ENCODE data around the gene TNRC18. TPM values are rescaled to one million over a fixed set of nuclear protein-coding genes. Genes with fewer than 3 reads are reported as not detected.

The TNRC18 gene
- total and polyA plus RNA-seq, 8 donors, result 94.4 to 164 (median 133) TPM

- Histone ChIP-seq H3K36me3 (peaks cover 0 to 96% of the 10 kb centered on the region in 2 donors), H3K4me3 (no peak overlapping the region), H3K27ac (no peak overlapping the region), H3K9me3 (no peaks in the 10 kb centered on the region), H3K4me1 (peaks cover 5 to 21% of the 10 kb centered on the region in 2 donors), H3K27me3 (no peaks in the 10 kb centered on the region)
- ATAC-seq, result no peak
- DNase-seq, result no peak
- TF ChIP-seq CTCF (IDR thresholded peaks at IDR 0.05), result no peak
- intact Hi-C loops (cut with DNase I), result no loop called here
These were observed 35.2 kb downstream of the TNRC18 start for GRCh38 chr7:5388273-5388901.

GRCh38 chr7:5387711-5388245 lies 35.9 kb downstream of the TNRC18 start:
- no peak for ATAC-seq
- H3K36me3 ChIP-seq, result peaks cover 0 to 90% of the 10 kb centered on the region in 2 donors
- peaks cover 5 to 26% of the 10 kb centered on the region in 2 donors for H3K4me1 ChIP-seq
- H3K4me3 ChIP-seq, result no peak overlapping the region
- no peak for DNase-seq
- TF ChIP-seq CTCF (IDR thresholded peaks at IDR 0.05), result no peak
- H3K27ac ChIP-seq, result no peak overlapping the region
- intact Hi-C loops (cut with DNase I), result no loop called here
- H3K9me3 ChIP-seq, result no peaks in the 10 kb centered on the region
- H3K27me3 ChIP-seq, result no peaks in the 10 kb centered on the region

- DNase-seq (no peak), ATAC-seq (no peak)
- no peak for TF ChIP-seq CTCF (IDR thresholded peaks at IDR 0.05)
- Histone ChIP-seq H3K4me3 (no peak overlapping the region), H3K9me3 (no peaks in the 10 kb centered on the region), H3K4me1 (peaks cover 10 to 54% of the 10 kb centered on the region in 2 donors), H3K27me3 (no peaks in the 10 kb centered on the region), H3K36me3 (peaks cover 0 to 71% of the 10 kb centered on the region in 2 donors), H3K27ac (no peak overlapping the region)
- intact Hi-C loops (cut with DNase I), result no loop called here
These were observed 39.0 kb downstream of the TNRC18 start for GRCh38 chr7:5384618-5385017.

GRCh38 chr7:5383314-5384098 lies 40.1 kb downstream of the TNRC18 start:
- Histone ChIP-seq H3K27ac (no peak overlapping the region), H3K4me1 (peaks cover 10 to 58% of the 10 kb centered on the region in 2 donors), H3K36me3 (peaks cover 0 to 59% of the 10 kb centered on the region in 2 donors), H3K4me3 (no peak overlapping the region), H3K27me3 (no peaks in the 10 kb centered on the region), H3K9me3 (no peaks in the 10 kb centered on the region)
- no peak for DNase-seq
- no peak for ATAC-seq
- intact Hi-C loops (cut with DNase I), result no loop called here
- no peak for TF ChIP-seq CTCF (IDR thresholded peaks at IDR 0.05)

GRCh38 chr7:5382281-5382892 lies 41.2 kb downstream of the TNRC18 start:
- Histone ChIP-seq H3K27ac (no peak overlapping the region), H3K9me3 (no peaks in the 10 kb centered on the region), H3K4me3 (no peak overlapping the region), H3K27me3 (no peaks in the 10 kb centered on the region), H3K36me3 (peaks cover 0 to 56% of the 10 kb centered on the region in 2 donors), H3K4me1 (peaks cover 10 to 58% of the 10 kb centered on the region in 2 donors)
- intact Hi-C loops (cut with DNase I), result no loop called here
- ATAC-seq (no peak), DNase-seq (peak in 2 of 4 donors; percentile 33 to 65)
- no peak for TF ChIP-seq CTCF (IDR thresholded peaks at IDR 0.05)

Measured in left lung (tissue), 10 donors.